ENCODE data around the gene TRPV4. TPM values are rescaled to one million over a fixed set of nuclear protein-coding genes. Genes with fewer than 3 reads are reported as not detected.

TRPV4 gene
- total and polyA plus RNA-seq, 9 of the 15 experiments (the other 6 are each of a cell fraction or from before 2014, with no cell fraction given): 0.13 TPM; not detected in 8

GRCh38 chr12:109844983-109845823 lies 12.0 kb upstream of the TRPV4 start (continued):
- TF ChIP-seq, protein P1, sequence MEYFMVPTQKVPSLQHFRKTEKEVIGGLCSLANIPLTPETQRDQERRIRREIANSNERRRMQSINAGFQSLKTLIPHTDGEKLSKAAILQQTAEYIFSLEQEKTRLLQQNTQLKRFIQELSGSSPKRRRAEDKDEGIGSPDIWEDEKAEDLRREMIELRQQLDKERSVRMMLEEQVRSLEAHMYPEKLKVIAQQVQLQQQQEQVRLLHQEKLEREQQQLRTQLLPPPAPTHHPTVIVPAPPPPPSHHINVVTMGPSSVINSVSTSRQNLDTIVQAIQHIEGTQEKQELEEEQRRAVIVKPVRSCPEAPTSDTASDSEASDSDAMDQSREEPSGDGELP (CRISPR knock-in tag; IDR thresholded peaks at IDR 0.05; ENCODE audit: borderline replicate concordance): peak; percentile 71; the same call in 1 of the 2 replicates
- TF ChIP-seq PHF20 (IDR thresholded peaks at IDR 0.05; ENCODE audit: partially characterized antibody) (peak; percentile 56), ZBTB33 (CRISPR knock-in tag; IDR thresholded peaks at IDR 0.05) (peak; percentile 40; the same call in 1 of the 2 replicates)

DNA sequence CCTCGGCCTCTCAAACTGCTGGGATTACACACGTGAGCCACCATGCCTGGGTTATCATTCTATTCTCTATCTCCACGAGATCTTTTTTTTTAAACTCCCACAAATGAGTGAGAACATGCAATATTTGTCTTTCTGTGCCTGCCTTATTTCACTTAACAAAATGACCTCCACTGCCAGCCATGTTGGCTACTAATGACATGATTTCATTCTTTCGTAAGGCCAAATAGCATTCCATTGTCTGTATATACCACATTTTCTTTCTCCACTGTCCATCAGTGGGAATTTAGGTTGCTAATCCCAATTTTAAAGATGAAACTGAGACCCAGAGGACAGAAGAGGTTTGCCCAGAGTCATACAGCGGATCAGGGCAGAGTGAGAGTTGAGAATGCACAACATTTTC lies 10.9 kb upstream of the TRPV4 start:
- ATAC-seq (no peak), DNase-seq (ENCODE audit: extremely low read depth in 1 of 4, low spot score in 3 of 4) (no peak), FAIRE-seq (no peak)
- H3K27me3 ChIP-seq (ENCODE audit: control insufficient read depth in 2 of 2, insufficient read depth in 2 of 2, low read length in 2 of 2): peaks cover 0 to 7% of the 10 kb centered on the region in 2 experiments; a peak in 2 of 5 replicates
- BruUV-seq (replicated peaks): no TSS peak
- 25% methylated on average over 5 of the region's 5 CpGs for WGBS (ENCODE audit: insufficient coverage, low coverage, missing lambda C conversion rate)
- no peak for TF ChIP-seq SMC3 (conservative IDR thresholded peaks at IDR 0.05; ENCODE audit: insufficient read depth, low read depth, low read length)
- no peak for TF ChIP-seq MYC (IDR thresholded peaks at IDR 0.05; ENCODE audit: low read depth, low read length)
- TF ChIP-seq MYC (CRISPR knock-in tag; IDR thresholded peaks at IDR 0.05; ENCODE audit: borderline replicate concordance, low read depth): no peak
- TF ChIP-seq CBFA2T2 (conservative IDR thresholded peaks at IDR 0.05): no peak
- no peak for TF ChIP-seq RBM14 (IDR thresholded peaks at IDR 0.05; ENCODE audit: borderline replicate concordance, insufficient read depth, low read depth, low read length)
- no peak for TF ChIP-seq CHD2 (IDR thresholded peaks at IDR 0.05; ENCODE audit: low read depth, low read length)
- TF ChIP-seq ZNF592 (IDR thresholded peaks at IDR 0.05): no peak
- no peak for TF ChIP-seq ZNF408 (CRISPR knock-in tag; IDR thresholded peaks at IDR 0.05; ENCODE audit: low read depth)
- TF ChIP-seq HDAC8 (tag; IDR thresholded peaks at IDR 0.05): no peak
- POLR2A ChIA-PET: no interaction called here
- no peaks in the 10 kb centered on the region for H4K20me1 ChIP-seq (replicated peaks; ENCODE audit: control insufficient read depth, insufficient read depth, low read length)
- no peaks in the 10 kb centered on the region for H3K9me3 ChIP-seq (replicated peaks; ENCODE audit: control insufficient read depth, insufficient read depth, low read depth, low read length)
- intact Hi-C loops (cut with micrococcal nuclease): no loop called here
- no peak overlapping the region for H3K27ac ChIP-seq (ENCODE audit: extremely low read depth, low read depth, low read length)
- H3K9me1 ChIP-seq (ENCODE audit: control insufficient read depth, insufficient read depth, low read length): no peaks in the 10 kb centered on the region
- no peak overlapping the region for H3K4me3 ChIP-seq
- H3K36me3 ChIP-seq (ENCODE audit: control insufficient read depth, insufficient read depth, low read length): no peaks in the 10 kb centered on the region
- H3K9ac ChIP-seq (ENCODE audit: insufficient read depth in 1 of 2, low read depth in 2 of 2, low read length in 2 of 2): no peak overlapping the region
- H3K4me1 ChIP-seq (replicated peaks in 1 of 2; ENCODE audit: control insufficient read depth in 2 of 2, insufficient read depth in 2 of 2, low read length in 2 of 2): peaks cover 0 to 5% of the 10 kb centered on the region in 2 experiments; a peak in 3 of 5 replicates
- no peaks in the 10 kb centered on the region for H3K79me2 ChIP-seq (ENCODE audit: control insufficient read depth, insufficient read depth, low read length)
- CTCF ChIA-PET (ENCODE audit: low intra/inter-chr PET ratio): interaction anchor here (0.5 kb wide), 1 partner anchor 36 kb away, joined by 3 read pairs; no protein-coding TSS in a partner anchor
- H2AFZ ChIP-seq (ENCODE audit: low read depth, low read length): no peak overlapping the region
- H3K4me2 ChIP-seq (ENCODE audit: insufficient read depth, low read length): no peak overlapping the region
- in situ Hi-C loops (cut with MboI): no loop called here
